Endothelial cell of umbilical vein (primary cell): ENCODE data around the gene CCDC92B. TPM values are rescaled to one million over a fixed set of nuclear protein-coding genes. Genes with fewer than 3 reads are reported as not detected.

Source experiments
- BruUV-seq: library from RNA; stranded (reverse); fragments of 400-500 nt; replicated peaks from 2 replicates; lab custom pipeline; 2021; lab: Mats Ljungman, UMichigan
- CTCF ChIA-PET: fragments of 300-600, 350-600 bp; sonication (Branson Sonifier 250); formaldehyde crosslinking; loops from one replicate; lab custom pipeline; 2021; ENCODE audit warnings: antibody characterized with exemption, inconsistent platforms; lab: Charles Lee
- POLR2A ChIA-PET: fragments of 300-600, 350-600 bp; sonication (Branson Sonifier 250); formaldehyde crosslinking; loops from one replicate; lab custom pipeline; 2021; ENCODE audit warnings: antibody characterized with exemption, inconsistent platforms; lab: Charles Lee
- DNase-seq: peaks from one replicate; pipeline ENCODE4 v3.0.0-alpha.2; 2011; ENCODE audit warnings: low read depth, low spot score
- FAIRE-seq: peaks from 2 replicates; lab custom pipeline; 2011; peaks lifted over from hg19 to GRCh38; lab: Jason Lieb, UNC
- H2AFZ ChIP-seq: 2 replicates; pipeline ENCODE4 v1.6.0; 2012; ENCODE audit warnings: low read depth, low read length, control low read depth, inconsistent platforms
- H3K27ac ChIP-seq: 2 replicates; pipeline ENCODE4 v1.5.1; 2011; ENCODE audit warnings: low read depth, mild to moderate bottlenecking, control low read depth, low read length, moderate library complexity; ENCODE audit not compliant: insufficient read depth
- H3K27me3 ChIP-seq, 2 experiments: 2 replicates each; pipeline versions ENCODE4 v1.6.0 to v1.6.1; 2011; ENCODE audit warnings: low read length in 2 of 2, mixed read lengths in 1 of 2; ENCODE audit not compliant: control insufficient read depth in 2 of 2, insufficient read depth in 2 of 2
- H3K36me3 ChIP-seq, 2 experiments: 2 replicates in 1 of 2; 3 replicates in 1 of 2; pipeline ENCODE4 v1.5.1; 2011; ENCODE audit warnings: low read length in 2 of 2, mild to moderate bottlenecking in 1 of 2, moderate library complexity in 1 of 2; ENCODE audit not compliant: control insufficient read depth in 2 of 2, insufficient read depth in 2 of 2; ENCODE audit errors: extremely low read depth in 1 of 2
- H3K4me1 ChIP-seq: 3 replicates; pipeline ENCODE4 v1.5.1; 2011; ENCODE audit warnings: mild to moderate bottlenecking, low read length; ENCODE audit not compliant: control insufficient read depth, insufficient read depth; ENCODE audit errors: extremely low read depth
- H3K4me2 ChIP-seq: 2 replicates; pipeline ENCODE4 v1.6.1; 2011; ENCODE audit warnings: low read length, control low read depth, mixed read lengths; ENCODE audit not compliant: insufficient read depth
- H3K4me3 ChIP-seq, 3 experiments: fragments of 200-600 bp in 1 of 3; sonication (generic), shearing (Covaris generic) in 1 of 3; replicated peaks in 1 of 3; 2 replicates each; pipeline ENCODE4 v1.5.1; 2011 to 2016; ENCODE audit warnings: control low read depth in 3 of 3, low read length in 3 of 3, mild to moderate bottlenecking in 2 of 3, inconsistent platforms in 1 of 3, low read depth in 1 of 3, moderate library complexity in 1 of 3; ENCODE audit not compliant: insufficient read depth in 1 of 3
- H3K79me2 ChIP-seq: 2 replicates; pipeline ENCODE4 v1.6.0; 2012; ENCODE audit warnings: low read length, inconsistent platforms; ENCODE audit not compliant: control insufficient read depth, insufficient read depth
- H3K9ac ChIP-seq: replicated peaks from 2 replicates; pipeline ENCODE3; 2011; ENCODE audit warnings: low read length, control low read depth; ENCODE audit not compliant: insufficient read depth; ENCODE audit errors: extremely low read depth
- H3K9me1 ChIP-seq: replicated peaks from 3 replicates; pipeline ENCODE4 v1.6.0; 2011; ENCODE audit warnings: mild to moderate bottlenecking, low read length; ENCODE audit not compliant: control insufficient read depth, insufficient read depth; ENCODE audit errors: extremely low read depth
- H3K9me3 ChIP-seq: replicated peaks from 2 replicates; pipeline ENCODE4 v1.5.1; 2012; ENCODE audit warnings: low read length, inconsistent platforms; ENCODE audit not compliant: control insufficient read depth, insufficient read depth
- H4K20me1 ChIP-seq: replicated peaks from 2 replicates; pipeline ENCODE3; 2011; ENCODE audit warnings: mild to moderate bottlenecking, low read length; ENCODE audit not compliant: control insufficient read depth, insufficient read depth; ENCODE audit errors: extremely low read depth
- EZH2 ChIP-seq: IDR thresholded peaks from 2 replicates; pipeline ENCODE4 v1.6.1; 2012; ENCODE audit warnings: borderline replicate concordance, low read depth, mild to moderate bottlenecking, moderate library complexity, low read length, inconsistent platforms; ENCODE audit not compliant: severe bottlenecking
- FOS ChIP-seq: IDR thresholded peaks from 2 replicates; pipeline ENCODE4 v1.6.1; 2011; ENCODE audit warnings: mild to moderate bottlenecking, low read length, moderate library complexity, borderline replicate concordance; ENCODE audit not compliant: insufficient read depth
- GATA2 ChIP-seq: IDR thresholded peaks from 2 replicates; pipeline ENCODE4 v1.7.0; 2011; ENCODE audit warnings: low read depth, mild to moderate bottlenecking, moderate library complexity, mixed read lengths, low read length; ENCODE audit not compliant: insufficient read length, insufficient read depth
- JUN ChIP-seq: IDR thresholded peaks from 2 replicates; pipeline ENCODE4 v1.6.1; 2011; ENCODE audit warnings: borderline replicate concordance, low read depth; ENCODE audit not compliant: insufficient read length, insufficient read depth
- MYC ChIP-seq: IDR thresholded peaks from one replicate; pipeline ENCODE4 v1.6.1; 2011; ENCODE audit warnings: mild to moderate bottlenecking, low read depth, low read length
- POLR2A ChIP-seq: IDR thresholded peaks from 2 replicates; pipeline ENCODE4 v1.6.1; 2012; ENCODE audit warnings: low read depth, mild to moderate bottlenecking, control low read depth, low read length
- POLR2AphosphoS5 ChIP-seq: IDR thresholded peaks from 2 replicates; pipeline ENCODE4 v1.6.1; 2012; ENCODE audit warnings: low read depth, mild to moderate bottlenecking, control low read depth, low read length, moderate library complexity; ENCODE audit not compliant: insufficient read depth
- dilution Hi-C: fragments of 300-500 bp; cut with MboI; formaldehyde crosslinking; loops from one replicate; pipeline ENCODE4 v1.15.0; 2019; ENCODE audit warnings: low sequenced_read_pairs; ENCODE audit not compliant: extremely low pct_ligation_motif_present
- intact Hi-C: fragments of 100-400 bp; cut with micrococcal nuclease; formaldehyde crosslinking; loops from one replicate; pipeline ENCODE4 v1.10.0; 2022
- polyA plus RNA-seq, 4 experiments: library from polyadenylated mRNA; depleted of rRNA in 3 of 4; stranded (reverse) in 3 of 4; unstranded in 1 of 4; fragments of >200 nt; gene quantifications; 2 replicates each; pipeline versions ENCODE4 v1.2.1 to v1.2.3, GENCODE V29; 2011 to 2012; ENCODE audit warnings: missing spikeins in 1 of 4
- total RNA-seq: library from RNA; stranded (reverse); gene quantifications from 2 replicates; pipeline ENCODE4 v1.2.3, GENCODE V29; 2021
- TF ChIP-seq, protein P1 (sequence below): IDR thresholded peaks from 2 replicates; pipeline ENCODE4 v1.6.1; 2011; ENCODE audit not compliant: insufficient read depth, insufficient read length
- TF ChIP-seq, protein P2 (sequence below), 2 donors: IDR thresholded peaks; 1 replicate in 1 of 2; 2 replicates in 1 of 2; pipeline ENCODE4 v1.5.1; 2011; ENCODE audit warnings: low read length in 2 of 2, mild to moderate bottlenecking in 2 of 2, moderate library complexity in 2 of 2, control low read depth in 1 of 2, inconsistent platforms in 1 of 2, low read depth in 1 of 2; ENCODE audit not compliant: insufficient read depth in 1 of 2; ENCODE audit errors: extremely low read depth in 1 of 2

Gene CCDC92B
- total and polyA plus RNA-seq, 2 donors (not counting 3 experiments of a cell fraction or from before 2014, with no cell fraction given), result not detected

DNA sequence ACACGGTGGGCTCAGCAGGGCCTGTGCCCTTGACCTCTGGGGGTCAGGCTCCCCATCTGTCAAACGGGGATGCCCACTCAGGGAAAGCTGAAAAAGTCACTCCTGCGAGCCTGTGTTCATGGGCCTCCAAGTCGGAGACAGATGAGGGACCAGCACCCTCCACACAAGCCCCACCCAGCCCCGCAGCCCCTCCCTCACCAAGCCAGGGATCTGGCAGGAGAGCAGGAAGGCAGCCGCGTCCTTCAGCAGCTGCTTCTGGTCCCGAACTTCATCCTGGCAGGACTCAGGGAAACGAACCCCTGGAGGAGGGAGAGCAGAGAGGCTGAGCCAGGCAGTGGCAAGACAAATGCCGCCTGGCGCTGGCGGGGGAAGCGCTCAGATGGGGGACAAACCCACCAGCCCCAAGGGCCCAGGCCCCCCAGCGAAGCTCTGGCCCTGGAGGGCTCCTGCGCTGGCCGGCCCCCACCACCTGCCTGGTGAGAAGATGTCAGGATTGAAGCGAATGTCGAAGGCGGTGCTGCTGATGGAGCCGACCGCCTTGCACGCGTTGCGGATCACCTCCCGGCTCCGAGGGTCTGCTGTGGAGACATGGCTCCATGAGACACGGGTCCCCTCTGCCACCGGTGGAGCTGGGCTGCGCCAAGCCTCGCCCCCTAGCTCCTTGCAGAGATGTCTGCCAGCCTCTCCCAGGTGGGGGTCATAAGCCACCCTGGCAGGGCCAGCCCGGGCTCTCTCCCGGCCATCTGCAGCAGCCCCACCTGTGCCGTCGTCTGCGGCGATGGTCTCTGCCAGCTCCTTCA is 53.3 kb downstream of the CCDC92B start:
- POLR2A ChIA-PET, result no interaction called here
- no peaks in the 10 kb centered on the region for H3K9me1 ChIP-seq
- no peaks in the 10 kb centered on the region for H4K20me1 ChIP-seq
- no peak overlapping the region for H3K4me2 ChIP-seq
- dilution Hi-C loops (no loop called here), intact Hi-C loops (no loop called here)
- no peaks in the 10 kb centered on the region for H3K4me1 ChIP-seq
- CTCF ChIA-PET, result no interaction called here
- TF ChIP-seq EZH2 (no peak), MYC (no peak), GATA2 (no peak), POLR2AphosphoS5 (no peak), JUN (no peak), FOS (no peak), POLR2A (no peak)
- TF ChIP-seq, protein P1, sequence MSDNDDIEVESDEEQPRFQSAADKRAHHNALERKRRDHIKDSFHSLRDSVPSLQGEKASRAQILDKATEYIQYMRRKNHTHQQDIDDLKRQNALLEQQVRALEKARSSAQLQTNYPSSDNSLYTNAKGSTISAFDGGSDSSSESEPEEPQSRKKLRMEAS, result no peak
- TF ChIP-seq, protein P2, sequence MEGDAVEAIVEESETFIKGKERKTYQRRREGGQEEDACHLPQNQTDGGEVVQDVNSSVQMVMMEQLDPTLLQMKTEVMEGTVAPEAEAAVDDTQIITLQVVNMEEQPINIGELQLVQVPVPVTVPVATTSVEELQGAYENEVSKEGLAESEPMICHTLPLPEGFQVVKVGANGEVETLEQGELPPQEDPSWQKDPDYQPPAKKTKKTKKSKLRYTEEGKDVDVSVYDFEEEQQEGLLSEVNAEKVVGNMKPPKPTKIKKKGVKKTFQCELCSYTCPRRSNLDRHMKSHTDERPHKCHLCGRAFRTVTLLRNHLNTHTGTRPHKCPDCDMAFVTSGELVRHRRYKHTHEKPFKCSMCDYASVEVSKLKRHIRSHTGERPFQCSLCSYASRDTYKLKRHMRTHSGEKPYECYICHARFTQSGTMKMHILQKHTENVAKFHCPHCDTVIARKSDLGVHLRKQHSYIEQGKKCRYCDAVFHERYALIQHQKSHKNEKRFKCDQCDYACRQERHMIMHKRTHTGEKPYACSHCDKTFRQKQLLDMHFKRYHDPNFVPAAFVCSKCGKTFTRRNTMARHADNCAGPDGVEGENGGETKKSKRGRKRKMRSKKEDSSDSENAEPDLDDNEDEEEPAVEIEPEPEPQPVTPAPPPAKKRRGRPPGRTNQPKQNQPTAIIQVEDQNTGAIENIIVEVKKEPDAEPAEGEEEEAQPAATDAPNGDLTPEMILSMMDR (IDR thresholded peaks at IDR 0.05; ENCODE audit: extremely low read depth in 1 of 2, insufficient read depth in 1 of 2, low read depth in 1 of 2, low read length in 2 of 2), result no peak
- H3K36me3 ChIP-seq, result peaks cover 5 to 24% of the 10 kb centered on the region in 2 experiments
- DNase-seq (no peak), FAIRE-seq (no peak)
- no peak overlapping the region for H3K4me3 ChIP-seq
- no peaks in the 10 kb centered on the region for H3K79me2 ChIP-seq
- no peaks in the 10 kb centered on the region for H3K9me3 ChIP-seq
- no TSS peak for BruUV-seq
- H2AFZ ChIP-seq, result no peak overlapping the region
- H3K9ac ChIP-seq, result no peak overlapping the region
- no peak overlapping the region for H3K27ac ChIP-seq
- H3K27me3 ChIP-seq, result no peaks in the 10 kb centered on the region
